ENCODE data around the gene FMO5.
"Not testable (repeated sequence)": the region's sequence is repeated elsewhere in the genome, so short reads cannot be mapped to it uniquely, and the experiment has no call there.

The FMO5 gene

DNA sequence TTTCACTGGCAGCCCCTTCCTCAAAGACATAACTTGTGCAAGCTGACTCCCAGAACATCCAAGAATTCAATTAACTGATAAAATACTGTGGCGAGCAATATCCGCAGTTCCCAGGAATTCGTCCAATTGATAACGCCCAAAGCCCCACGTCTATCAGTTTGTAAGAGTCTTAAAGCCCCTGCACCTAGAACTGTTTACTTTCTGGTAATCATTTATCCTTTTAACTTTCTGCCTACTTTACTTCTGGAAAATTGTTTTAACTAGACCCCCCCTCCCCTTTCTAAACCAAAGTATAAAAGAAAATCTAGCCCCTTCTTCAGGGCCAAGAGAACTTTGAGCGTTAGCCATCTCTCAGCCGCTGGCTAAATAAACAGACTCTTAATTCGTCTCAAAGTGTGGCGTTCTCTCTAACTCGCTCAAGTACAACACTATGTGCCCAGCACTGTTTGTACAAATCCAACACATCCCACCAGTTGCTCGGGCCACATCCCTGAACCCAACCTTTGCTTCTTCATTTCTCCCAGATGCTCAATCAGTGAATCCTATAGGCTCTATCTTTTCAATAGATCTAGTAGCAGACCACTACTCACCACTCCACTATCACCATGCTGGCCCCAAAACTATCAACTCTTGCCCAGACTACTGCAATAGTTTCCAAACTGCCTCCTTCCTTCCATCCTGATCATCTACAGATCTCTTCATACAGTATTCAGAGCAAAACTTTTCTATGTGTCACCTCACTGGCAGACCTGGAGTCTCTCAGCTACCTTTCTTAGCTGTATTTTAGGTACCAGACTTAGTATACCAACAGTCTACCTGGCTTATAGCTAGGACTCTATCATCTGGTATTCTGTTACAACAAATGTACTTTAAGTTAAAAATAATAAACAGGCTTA lies 14.0 kb upstream of the FMO5 start:
- no peak for DNase-seq

DNA sequence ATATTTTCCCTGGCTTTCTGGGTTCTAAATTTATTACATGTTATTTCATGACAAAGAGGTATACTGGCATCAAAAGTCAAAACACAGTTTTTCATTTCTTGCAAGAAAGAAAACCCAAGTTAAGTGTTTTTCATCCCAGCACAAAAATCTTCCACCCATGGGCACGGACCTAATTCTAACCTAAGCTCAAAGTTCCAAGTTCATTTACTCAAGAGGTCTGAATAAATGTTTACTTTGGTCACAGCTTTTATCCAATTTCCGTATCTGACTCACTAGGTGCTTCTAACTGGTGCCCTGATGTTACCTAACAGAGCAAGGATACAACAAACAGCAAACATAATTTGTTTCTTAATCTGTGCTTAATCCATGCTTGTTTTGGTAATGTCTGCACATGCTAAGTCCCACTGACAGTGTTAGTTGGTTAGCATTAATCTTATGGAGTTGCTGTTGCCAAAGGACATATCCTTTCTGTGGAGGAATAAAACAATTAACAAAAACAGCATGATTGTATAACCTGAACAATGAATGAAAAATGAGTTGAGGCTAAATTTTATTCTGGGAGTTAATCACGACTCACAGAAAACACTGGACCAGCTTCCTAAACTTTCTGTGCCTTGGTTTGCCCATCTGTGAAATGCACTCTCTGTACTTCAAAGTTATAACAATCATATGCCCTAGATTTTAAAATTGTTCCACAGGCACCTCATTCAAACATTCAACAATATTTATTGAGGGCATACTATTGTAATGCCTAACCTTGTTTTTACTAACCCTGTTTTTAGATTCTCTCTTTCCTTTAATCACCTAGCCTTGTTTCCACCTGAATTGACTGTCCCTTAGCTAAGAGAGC lies 13.1 kb upstream of the FMO5 start:
- no peak for DNase-seq

DNA sequence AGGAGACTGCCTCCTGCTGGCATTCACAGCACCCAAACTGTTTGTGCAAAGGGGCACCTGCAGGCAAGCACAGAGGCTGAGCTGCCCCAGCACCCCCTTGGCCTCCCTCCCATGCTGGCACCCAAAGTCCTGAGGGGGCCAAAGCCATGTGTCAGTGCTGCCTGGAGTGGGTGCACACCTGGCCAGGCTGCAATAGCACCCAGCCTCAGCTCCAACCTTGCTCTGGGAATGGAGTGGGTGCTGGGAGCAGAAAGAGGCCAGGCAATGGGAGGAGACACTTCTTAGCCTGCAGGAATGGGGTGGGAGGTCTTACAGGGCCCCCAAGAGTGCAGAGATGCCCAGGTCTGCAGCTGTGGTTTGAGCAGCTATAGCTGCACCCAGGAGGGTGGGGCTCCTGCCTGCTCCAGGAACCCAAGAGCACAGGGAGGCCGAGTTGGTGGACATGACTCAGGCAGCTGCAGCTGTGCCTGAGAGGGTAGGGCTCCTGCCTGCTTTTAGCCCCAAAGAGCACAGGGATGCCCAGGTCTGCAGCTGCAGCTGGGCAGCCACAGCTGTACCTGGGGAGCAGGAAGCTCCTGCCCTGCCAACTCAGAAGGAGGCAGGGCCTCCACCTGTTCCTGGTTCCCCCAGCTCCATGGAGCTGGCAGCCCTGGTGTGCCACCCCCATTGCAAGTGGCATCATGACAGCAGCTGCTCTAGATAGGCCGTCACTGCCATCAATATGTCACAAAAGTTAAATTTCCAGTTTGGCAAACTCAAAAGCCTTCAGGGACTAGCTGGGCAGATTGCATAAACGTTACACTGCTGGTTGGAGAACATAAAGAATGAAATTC lies 12.0 kb upstream of the FMO5 start:
- DNase-seq, result no peak

DNA sequence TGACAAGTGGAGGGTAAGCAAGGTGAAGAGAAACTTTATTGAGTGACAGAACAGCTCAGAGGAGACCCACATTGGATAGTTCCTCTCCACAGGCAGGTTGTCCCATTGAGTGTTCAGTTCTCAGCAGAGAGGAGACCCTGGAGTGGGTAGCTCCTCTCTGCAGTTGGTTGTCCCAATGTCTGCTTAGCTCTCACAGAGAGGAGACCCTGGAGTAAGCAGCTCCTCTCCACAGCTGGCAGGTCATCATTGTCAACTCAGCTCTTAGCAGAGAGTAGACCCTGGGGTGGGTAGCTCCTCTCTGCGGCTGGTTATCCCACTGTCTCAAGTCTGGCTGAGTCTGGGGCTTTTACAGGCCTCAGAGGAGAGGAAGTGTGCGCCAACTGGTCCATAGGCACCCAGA lies 11.3 kb upstream of the FMO5 start:
- DNase-seq, result no peak

DNA sequence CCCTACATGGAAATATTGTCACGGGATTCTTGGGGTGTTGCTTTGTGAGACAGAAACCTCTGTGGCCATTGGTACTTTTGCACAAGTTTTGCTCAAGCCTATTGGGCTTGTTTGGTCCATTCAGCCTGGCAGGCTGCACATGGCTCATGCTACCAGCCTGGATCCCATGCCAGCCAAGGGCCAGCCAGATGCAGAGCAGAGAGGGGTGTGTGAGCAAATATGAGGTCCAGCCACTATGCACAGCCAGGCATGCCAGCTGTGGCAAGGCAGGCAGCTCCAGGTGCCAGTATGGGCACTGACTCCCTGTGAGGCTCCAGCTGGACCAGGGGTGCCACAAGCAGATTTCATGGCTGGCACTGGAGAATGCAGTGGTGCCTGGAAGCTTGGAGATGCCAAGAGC lies 10.7 kb upstream of the FMO5 start:
- DNase-seq, result no peak

DNA sequence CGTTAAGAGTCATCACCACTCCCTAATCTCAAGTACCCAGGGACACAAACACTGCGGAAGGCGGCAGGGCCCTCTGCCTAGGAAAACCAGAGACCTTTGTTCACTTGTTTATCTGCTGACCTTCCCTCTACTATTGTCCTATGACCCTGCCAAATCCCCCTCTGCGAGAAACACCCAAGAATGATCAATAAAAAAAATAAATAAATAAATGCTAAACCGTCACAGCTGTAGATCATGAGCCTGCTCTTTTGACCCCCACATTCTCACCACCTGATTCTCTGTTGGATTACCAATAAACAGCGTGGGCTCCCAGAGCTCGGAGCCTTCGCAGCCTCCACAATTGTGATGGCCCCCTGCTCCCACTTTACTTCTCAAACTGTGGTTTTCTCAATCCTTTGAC lies 8.8 kb upstream of the FMO5 start:
- not testable (repeated sequence) for DNase-seq

DNA sequence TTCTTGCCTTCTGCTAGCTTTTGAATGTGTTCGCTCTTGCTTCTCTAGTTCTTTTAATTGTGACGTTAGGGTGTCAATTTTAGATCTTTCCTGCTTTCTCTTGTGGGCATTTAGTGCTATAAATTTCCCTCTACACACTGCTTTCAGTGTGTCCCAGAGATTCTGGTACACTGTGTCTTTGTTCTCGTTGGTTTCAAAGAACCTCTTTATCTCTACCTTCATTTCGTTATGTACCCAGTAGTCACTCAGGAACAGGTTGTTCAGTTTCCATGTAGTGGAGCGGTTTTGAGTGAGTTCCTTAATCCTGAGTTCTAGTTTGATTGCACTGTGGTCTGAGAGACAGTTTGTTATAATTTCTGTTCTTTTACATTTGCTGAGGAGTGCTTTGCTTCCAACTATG lies 5.9 kb upstream of the FMO5 start:
- DNase-seq, result not testable (repeated sequence)

DNA sequence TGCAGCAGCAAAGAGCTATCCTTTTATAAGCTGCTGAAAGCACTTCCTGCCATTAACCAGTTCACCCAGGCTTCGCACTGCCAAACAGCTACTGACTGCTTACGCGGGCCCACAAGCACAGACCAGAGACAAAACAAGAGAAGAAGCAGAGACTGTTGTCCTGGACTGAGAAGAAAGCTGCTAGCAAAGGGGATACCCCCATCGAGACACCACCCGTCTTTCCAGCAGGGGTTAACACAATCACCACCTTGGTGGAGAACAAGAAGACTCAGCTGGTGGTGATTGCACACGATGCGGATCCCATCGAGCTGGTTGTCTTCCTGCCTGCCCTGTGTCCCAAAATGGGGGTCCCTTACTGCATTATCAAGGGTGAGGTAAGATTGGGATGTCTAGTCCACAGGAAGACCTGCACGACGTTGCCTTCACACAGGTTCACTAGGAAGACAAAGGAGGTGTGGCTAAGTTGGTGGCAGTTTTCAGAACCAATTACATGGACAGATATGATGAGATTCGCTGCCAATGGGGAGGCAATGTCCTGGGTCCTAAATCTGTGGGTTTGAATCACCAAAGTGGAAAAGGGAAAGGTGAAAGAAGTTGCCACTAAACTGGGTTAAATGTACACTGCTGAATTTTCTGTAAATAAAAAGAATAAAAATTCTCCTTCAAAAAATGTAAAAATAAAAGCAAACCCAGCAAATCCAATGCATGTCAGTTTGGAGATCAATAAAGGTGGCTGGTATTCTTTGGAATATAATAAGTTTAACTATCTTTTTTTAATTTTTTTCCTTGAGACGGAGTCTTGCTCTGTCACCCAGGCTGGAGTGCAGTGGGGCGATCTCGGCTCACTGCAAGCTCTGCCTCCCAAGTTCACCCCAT lies 1.2 kb downstream of the FMO5 start:
- DNase-seq, result no peak

DNA sequence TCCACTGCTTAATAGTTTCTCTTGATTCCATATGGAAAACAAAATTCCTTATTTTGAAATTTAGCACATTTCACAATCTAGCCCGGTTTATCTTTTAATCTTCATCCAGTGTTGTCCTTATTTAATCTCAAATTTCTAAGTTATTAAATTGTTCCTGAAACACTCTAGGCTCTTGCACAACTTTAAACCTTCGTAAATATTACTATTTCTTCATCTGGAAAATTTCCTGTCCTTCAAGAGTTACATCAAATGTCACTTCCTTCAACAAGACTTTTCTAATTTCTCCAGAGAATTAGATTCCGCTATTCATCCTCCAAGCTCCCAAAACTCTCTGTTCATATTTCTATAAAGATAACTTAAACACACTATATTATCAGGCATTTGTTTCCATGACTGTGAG lies 6.5 kb downstream of the FMO5 start:
- no peak for DNase-seq

DNA sequence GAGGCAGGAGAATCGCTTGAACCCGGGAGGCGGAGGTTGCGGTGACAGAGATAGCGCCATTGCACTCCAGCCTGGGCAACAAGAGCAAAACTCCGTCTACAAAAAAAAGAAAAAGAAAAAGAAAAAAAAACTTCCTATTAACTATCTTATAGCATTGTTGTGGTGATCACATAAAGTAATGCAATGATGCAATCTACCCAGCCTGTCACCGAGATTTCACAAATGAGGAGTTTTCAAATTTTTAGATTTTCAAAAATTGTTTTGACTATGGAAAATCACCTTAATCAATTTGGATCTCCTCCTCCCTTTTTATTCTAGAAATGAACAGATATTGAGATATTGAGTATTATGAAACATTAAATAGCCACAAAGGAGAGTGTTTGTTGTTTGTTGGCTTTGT lies 8.0 kb downstream of the FMO5 start:
- DNase-seq, result no peak

DNA sequence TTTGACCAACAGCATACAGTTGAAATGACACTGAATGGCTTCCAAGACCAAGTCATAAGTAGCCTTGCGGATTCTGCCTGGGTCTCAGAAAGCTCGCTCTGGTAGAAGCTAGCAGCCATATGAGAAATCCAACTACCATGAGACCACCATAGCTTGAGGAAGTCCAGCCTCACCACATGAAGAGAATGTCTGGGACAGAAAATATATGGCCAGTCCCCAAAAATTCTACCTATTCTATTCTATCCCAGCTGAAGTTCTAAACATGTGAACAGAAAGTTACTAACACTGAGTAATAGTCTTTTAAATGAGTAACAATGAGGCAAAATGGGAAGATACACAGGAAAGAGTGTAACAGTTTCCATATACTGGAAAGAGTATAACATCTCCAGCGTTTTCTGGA lies 9.0 kb downstream of the FMO5 start:
- DNase-seq, result no peak

DNA sequence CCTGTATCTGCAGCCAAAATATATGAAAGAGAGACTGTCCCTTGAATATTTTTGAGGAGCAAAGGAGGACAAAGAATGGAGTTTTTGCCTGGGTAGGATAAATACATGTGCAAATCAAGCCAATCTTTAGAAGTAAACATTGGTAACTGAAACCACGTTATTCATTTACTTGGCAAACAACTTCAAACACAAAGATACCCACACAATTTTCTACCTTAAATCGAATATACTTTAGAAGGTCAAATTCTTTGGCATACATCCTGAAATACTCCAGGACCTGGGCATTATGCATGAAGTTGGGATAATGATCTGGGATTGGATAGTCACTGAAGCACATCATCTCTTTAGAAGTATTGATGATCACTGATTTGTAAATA lies 9.6 kb downstream of the FMO5 start:
- DNase-seq, result no peak

DNA sequence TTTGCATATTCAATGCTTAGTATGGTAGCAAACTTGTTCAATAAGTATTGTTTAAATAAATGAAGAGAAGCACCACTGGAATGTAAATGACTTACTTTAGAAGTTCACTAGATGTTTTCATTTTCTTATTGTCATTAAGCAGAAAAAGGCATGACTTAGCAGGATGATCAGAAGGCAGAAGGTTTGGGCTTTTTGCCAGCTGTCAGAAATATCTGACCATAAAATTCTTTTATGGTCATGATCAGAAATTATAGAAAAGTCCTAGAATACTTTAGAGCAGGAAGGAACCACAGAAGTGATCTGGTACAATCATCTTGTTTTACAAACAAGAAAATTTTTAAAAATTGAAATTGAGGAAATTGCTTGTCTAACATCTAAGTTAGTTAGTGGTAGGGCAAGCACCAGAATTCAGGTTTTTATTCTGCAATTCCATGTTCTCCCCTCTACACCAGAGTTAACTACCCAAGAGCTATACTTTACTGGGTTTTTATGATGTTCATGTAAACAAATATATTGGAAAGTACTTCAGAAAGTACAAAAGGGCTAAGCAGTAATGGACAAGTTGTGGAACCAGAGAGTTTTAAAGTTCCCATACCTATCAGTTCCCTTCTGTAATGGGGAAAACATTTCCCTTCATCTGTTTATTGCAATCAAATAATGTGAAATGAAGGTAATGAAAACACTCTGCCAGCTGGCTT lies 10.1 kb downstream of the FMO5 start:
- no peak for DNase-seq

DNA sequence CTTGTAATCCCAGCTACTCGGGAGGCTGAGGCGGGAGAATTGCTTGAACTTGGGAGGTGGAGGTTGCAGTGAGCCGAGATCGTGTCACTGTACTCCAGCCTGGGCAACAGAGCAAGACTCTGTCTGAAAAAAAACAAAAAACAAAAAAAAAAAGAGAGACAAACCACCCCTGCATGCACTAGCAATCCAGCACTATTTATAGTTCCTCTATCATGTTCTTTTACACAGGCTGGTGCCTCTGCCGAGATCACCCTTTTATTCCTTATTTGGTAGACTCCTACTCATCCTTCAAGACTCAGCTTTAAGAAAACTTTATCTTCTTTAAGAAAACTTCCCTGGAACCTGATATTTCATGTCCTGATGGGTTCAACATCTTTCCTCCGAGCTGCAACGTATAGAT lies 10.8 kb downstream of the FMO5 start:
- no peak for DNase-seq

DNA sequence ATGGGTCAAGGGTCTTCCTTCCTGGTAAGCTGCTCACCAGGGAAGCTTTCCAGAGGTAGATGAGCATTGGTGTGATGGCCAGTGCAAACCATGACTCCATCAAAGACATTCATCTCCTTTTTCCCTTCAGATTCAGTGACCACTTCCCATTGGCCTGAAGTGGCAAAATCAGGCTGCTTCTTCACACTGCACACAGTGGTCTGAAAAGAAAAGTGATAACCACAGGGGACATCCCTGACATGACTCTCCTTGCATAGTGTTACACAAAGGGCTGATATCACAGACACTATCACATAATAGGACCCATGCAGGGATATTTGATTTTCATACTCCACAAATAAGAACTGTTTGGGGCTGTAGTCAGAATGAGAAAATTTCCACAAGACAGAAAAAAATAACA lies 11.9 kb downstream of the FMO5 start:
- no peak for DNase-seq

DNA sequence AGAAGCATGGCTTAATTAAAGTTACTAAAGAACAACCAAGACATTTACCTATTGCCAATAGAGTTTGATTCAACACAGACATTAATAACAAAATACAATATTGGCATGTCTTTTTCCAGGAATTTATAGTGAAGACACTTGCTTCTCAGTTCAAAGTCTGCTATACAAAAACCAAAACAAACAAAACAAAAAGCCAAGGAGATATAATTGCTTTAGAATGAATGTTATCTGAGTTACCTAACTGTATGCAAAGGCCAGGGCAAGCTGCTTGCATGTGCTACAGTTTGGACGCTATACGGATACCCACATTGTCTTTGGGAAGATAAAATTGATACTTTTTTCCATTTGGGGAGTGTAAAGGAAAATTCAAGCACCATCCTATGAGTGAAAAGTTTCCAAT lies 13.6 kb downstream of the FMO5 start:
- no peak for DNase-seq

DNA sequence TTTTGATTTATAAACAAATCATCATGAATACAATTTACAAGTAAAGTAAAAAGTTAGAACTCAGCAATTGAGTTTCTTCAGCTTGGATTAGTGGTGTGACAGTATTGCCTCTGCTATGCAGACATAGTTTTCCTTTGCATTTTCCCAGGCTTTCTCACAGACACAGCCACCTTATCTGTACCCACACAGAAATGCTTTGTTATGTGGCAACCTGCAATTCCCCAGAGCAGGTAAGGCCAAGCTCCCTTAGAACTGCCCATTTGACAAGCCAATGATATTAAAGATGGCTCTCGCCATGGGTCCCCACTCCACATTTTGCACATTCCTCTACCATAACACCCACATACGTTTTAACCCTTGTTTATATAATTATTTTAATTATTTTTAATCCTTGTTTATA lies 14.2 kb downstream of the FMO5 start:
- DNase-seq, result no peak

DNA sequence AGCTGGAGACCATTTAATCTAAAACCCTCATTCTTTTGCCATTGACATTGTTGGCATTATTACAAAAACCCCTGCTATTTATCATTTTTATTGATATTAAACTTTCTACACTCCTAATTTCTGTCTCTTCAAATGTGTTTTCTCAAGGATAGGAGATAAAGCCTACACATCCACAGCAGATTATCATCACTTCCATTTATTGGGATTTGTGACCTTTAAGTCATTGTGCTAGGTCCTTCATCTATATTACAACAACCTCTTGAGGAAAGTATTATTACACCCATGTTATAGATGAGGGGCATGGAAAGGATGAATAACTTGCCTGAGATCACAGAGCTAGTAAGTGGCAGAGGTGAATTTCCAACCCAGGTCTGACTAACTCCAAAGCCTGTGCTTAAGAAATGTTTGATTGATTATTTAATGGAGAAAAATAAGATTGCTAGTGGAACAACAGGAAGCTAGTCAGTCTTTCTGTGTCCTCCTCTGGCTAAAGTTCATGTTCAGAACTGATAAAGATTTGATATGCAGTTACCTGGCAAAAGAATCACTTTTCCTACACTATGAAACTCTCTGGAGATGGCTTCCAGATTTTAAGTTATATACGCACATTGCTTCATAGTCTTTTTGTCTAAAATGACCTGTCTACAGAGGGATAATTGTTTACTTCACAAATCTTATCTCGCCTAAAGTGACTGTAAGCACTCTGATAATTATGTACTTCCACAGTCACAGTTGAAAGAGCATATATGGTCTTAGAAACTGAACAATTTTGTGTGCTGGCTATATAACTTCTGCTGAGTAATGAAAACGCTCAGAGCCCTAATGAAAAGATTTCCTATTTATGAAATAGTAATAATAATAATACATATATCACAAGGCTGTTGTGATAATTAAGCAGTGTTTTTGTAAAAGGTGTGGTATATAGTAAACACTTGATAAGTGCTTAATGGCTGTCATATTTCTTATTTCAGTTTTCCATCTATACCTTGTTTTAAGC lies 15.0 kb downstream of the FMO5 start:
- no peak for DNase-seq

DNA sequence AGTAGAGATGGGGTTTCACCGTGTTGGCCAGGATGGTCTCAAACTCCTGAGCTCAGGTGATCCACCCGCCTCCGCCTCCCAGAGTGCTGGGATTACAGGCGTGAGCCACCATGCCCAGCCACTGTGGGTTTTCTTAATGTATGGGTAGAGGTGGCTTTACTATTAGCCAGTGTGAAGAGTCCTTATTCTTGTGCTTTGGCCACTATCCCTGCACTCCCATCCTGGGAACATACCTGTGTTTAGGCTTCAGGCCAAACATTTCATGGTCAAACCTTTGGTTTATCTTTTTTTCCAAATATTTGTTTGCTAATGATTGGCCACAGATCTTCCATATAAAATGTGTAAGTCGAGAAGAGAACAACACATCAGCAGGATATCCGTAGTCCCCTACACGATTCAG lies 16.5 kb downstream of the FMO5 start:
- DNase-seq, result no peak

DNA sequence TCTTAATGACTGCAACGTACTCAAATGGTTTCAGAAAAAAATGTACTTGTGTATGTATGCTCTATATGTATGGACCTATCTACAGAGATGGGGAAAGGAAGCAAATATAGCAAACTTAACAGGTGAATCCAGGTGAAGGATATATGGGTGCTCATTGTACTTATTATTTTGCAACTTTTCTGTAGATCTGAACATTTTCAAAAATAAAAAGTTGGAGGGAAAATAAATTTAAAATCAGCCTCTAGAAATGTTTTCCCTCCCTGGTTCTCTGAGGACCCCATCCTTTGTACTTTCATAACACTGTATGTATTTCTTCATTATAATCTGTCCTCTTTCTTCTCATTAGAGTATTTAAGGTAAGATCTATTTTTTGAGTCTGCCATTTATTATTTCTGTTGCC lies 17.9 kb downstream of the FMO5 start:
- no peak for DNase-seq

Data from COR-L47 (cell line).